ENCODE results near the gene NRG2.

GRCh38 chr5:139955616-139956273, 87.4 kb downstream of the NRG2 start:
- TF ChIP-seq POLR2A (IDR thresholded peaks at IDR 0.05) (no peak), CTCF (IDR thresholded peaks at IDR 0.05) (no peak), POLR2AphosphoS5 (IDR thresholded peaks at IDR 0.05) (no peak), EP300 (IDR thresholded peaks at IDR 0.05) (no peak)
